Measurements from ENCODE around the gene BANF1. TPM values are rescaled to one million over a fixed set of nuclear protein-coding genes. Genes with fewer than 3 reads are reported as not detected.

BANF1 gene
- total RNA-seq, 1 experiment from 2014 or later, result 124 TPM

DNA sequence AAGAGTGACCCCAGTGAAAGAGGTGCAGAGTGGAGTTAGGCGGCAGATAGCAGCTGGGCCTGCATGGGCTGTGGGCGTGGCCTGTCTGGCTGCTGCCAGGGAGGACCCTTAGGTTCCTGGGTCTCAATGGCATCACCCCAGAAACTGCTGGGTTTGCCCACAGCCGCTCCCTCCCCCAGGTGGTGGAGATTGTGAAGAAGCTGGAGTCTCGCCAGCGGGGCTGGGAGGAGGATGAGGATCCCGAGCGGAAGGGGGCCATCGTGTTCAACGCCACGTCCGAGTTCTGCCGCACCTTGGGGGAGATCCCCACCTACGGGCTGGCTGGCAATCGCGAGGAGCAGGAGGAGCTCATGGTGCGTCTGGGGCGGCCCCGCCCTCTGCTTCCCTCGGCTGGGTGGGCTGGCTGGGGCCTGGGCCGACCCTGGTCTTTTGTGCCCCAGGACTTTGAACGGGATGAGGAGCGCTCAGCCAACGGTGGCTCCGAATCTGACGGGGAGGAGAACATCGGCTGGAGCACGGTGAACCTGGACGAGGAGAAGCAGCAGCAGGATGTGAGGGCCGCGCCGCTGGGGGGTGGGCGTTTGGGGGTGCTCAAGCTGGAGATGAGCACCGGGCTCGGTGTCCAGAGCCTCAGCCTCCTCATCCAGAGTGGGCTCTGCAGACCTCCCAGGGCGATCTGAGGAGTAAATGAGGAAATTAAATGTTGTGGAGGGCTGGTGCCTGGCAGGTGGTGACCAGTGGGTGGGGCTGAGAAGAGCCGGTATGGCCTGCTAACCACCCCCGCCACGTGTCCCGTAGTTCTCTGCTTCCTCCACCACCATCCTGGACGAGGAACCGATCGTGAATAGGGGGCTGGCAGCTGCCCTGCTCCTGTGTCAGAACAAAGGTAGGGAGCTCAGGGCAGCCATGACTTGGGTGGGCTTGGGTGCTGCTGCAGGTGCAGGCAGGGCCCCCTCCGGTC is 25.8 kb upstream of the BANF1 start:
- Histone ChIP-seq H3K4me2 (ENCODE audit: low read length) (no peak overlapping the region), H3K27ac (ENCODE audit: low read length) (no peak overlapping the region), H3K9me3 (ENCODE audit: low read length) (no peaks in the 10 kb centered on the region), H3K9ac (ENCODE audit: low read length) (no peak overlapping the region), H3K4me1 (ENCODE audit: insufficient read depth, low read length) (peaks cover 6% of the 10 kb centered on the region; the same call in 1 of the 2 replicates), H3K9me2 (replicated peaks; ENCODE audit: low read length) (no peaks in the 10 kb centered on the region), H3F3A (ENCODE audit: low read length, unreplicated experiment) (no peaks in the 10 kb centered on the region), H2AFZ (ENCODE audit: low read length) (no peak overlapping the region), H4K20me1 (ENCODE audit: low read length) (no peaks in the 10 kb centered on the region), H3K4me3 (ENCODE audit: low read length) (no peak overlapping the region), H3K79me2 (ENCODE audit: low read length) (no peaks in the 10 kb centered on the region), H3K36me3 (ENCODE audit: low read depth, low read length) (peaks cover 36% of the 10 kb centered on the region), H3K27me3 (ENCODE audit: low read length) (no peaks in the 10 kb centered on the region)
- intact Hi-C loops (cut with micrococcal nuclease), result no loop called here
- CTCF ChIA-PET, result no interaction called here
- ATAC-seq, result no peak
- no peak for TF ChIP-seq EZH2phosphoT487 (IDR thresholded peaks at IDR 0.05; ENCODE audit: borderline replicate concordance, low read length)
- TF ChIP-seq, protein P1, sequence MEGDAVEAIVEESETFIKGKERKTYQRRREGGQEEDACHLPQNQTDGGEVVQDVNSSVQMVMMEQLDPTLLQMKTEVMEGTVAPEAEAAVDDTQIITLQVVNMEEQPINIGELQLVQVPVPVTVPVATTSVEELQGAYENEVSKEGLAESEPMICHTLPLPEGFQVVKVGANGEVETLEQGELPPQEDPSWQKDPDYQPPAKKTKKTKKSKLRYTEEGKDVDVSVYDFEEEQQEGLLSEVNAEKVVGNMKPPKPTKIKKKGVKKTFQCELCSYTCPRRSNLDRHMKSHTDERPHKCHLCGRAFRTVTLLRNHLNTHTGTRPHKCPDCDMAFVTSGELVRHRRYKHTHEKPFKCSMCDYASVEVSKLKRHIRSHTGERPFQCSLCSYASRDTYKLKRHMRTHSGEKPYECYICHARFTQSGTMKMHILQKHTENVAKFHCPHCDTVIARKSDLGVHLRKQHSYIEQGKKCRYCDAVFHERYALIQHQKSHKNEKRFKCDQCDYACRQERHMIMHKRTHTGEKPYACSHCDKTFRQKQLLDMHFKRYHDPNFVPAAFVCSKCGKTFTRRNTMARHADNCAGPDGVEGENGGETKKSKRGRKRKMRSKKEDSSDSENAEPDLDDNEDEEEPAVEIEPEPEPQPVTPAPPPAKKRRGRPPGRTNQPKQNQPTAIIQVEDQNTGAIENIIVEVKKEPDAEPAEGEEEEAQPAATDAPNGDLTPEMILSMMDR (conservative IDR thresholded peaks at IDR 0.05; ENCODE audit: low read depth, low read length), result no peak
- TF ChIP-seq EZH2 (IDR thresholded peaks at IDR 0.05; ENCODE audit: low read length, unreplicated experiment), result no peak
- no TSS peak for BruUV-seq (replicated peaks)
- DNase-seq, result no peak
- POLR2A ChIA-PET (ENCODE audit: unreplicated experiment), result no interaction called here

DNA sequence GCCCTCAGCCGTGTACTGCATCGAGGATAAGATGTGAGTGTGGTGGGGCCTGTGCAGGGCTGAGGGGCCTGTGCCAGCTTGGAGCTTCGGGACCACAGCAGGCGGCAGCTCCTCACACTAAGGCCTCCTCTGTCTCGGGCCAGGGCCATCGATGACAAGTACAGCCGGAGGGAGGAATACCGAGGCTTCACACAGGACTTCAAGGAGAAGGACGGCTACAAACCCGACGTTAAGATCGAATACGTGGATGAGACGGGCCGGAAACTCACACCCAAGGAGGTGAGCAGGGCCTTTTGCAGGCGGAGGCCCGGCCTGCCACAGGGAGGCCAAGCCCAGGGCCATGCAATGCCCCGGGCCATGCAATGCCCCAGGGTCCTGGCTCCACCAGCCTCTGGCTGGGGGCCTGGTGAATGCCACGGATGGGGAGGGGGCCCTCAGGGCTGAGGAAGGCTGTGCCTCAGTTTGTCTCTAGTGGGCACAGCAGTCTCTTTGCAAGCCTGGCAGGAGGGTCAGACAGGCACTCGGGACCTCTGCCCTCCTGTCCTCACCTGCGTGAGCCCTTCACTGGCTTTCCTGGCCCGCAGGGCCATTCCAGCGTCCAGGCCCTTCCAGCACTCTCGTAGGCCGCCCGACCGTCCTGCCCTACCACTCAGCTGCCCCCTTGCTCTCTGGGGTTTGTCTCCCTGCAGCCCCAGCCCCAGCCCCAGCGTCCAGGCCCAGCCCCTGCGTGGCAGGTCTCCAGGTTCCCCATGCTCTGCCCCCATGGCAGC is 24.5 kb upstream of the BANF1 start:
- TF ChIP-seq, protein P1 (conservative IDR thresholded peaks at IDR 0.05; ENCODE audit: low read depth, low read length), result no peak
- TF ChIP-seq EZH2phosphoT487 (IDR thresholded peaks at IDR 0.05; ENCODE audit: borderline replicate concordance, low read length), result no peak
- TF ChIP-seq EZH2 (IDR thresholded peaks at IDR 0.05; ENCODE audit: low read length, unreplicated experiment), result no peak
- Histone ChIP-seq H3K27ac (ENCODE audit: low read length) (no peak overlapping the region), H3K27me3 (ENCODE audit: low read length) (no peaks in the 10 kb centered on the region), H3F3A (ENCODE audit: low read length, unreplicated experiment) (no peaks in the 10 kb centered on the region), H3K4me3 (ENCODE audit: low read length) (no peak overlapping the region), H2AFZ (ENCODE audit: low read length) (no peak overlapping the region), H3K9me3 (ENCODE audit: low read length) (no peaks in the 10 kb centered on the region), H3K9ac (ENCODE audit: low read length) (no peak overlapping the region), H3K4me2 (ENCODE audit: low read length) (no peak overlapping the region), H4K20me1 (ENCODE audit: low read length) (no peaks in the 10 kb centered on the region), H3K36me3 (ENCODE audit: low read depth, low read length) (peaks cover 28% of the 10 kb centered on the region), H3K4me1 (ENCODE audit: insufficient read depth, low read length) (peaks cover 6% of the 10 kb centered on the region; the same call in 1 of the 2 replicates), H3K79me2 (ENCODE audit: low read length) (no peaks in the 10 kb centered on the region), H3K9me2 (replicated peaks; ENCODE audit: low read length) (no peaks in the 10 kb centered on the region)
- intact Hi-C loops (cut with micrococcal nuclease), result no loop called here
- ChIA-PET CTCF (no interaction called here), POLR2A (ENCODE audit: unreplicated experiment) (no interaction called here)
- DNase-seq (no peak), ATAC-seq (no peak)
- BruUV-seq (replicated peaks), result no TSS peak

Data from PC-3 (cell line).